ENCODE measurements around the gene PRRT3. TPM values are rescaled to one million over a fixed set of nuclear protein-coding genes. Genes with fewer than 3 reads are reported as not detected.

Gene PRRT3
- total RNA-seq, 1 donor from 2014 or later = 1.9 TPM

- no peak for TF ChIP-seq CTCF (IDR thresholded peaks at IDR 0.05; ENCODE audit: unreplicated experiment)
- DNase-seq (ENCODE audit: low spot score) = no peak
- H3K36me3 Mint-ChIP-seq (ENCODE audit: low read depth, unreplicated experiment) = peaks cover 7% of the 10 kb centered on the region
These were observed 3.6 kb downstream of the PRRT3 start for GRCh38 chr3:9948586-9948985.

GRCh38 chr3:9947025-9947995 is 4.9 kb downstream of the PRRT3 start:
- peaks cover under 1% of the 10 kb centered on the region for H3K4me1 Mint-ChIP-seq (ENCODE audit: unreplicated experiment)
- H3K27me3 Mint-ChIP-seq (ENCODE audit: unreplicated experiment) = peaks cover 14% of the 10 kb centered on the region
- peak; percentile 75 for DNase-seq (ENCODE audit: low spot score)
- no peak overlapping the region for H3K27ac Mint-ChIP-seq (ENCODE audit: unreplicated experiment)
- H3K9me3 Mint-ChIP-seq (ENCODE audit: unreplicated experiment) = no peaks in the 10 kb centered on the region
- peak; percentile 41 for TF ChIP-seq CTCF (IDR thresholded peaks at IDR 0.05; ENCODE audit: unreplicated experiment)
- peak overlapping the region; percentile 25 for H3K4me3 Mint-ChIP-seq (ENCODE audit: unreplicated experiment)
- peaks cover 9% of the 10 kb centered on the region for H3K36me3 Mint-ChIP-seq (ENCODE audit: low read depth, unreplicated experiment)

More at GRCh38 chr3:9948586-9948985, 3.6 kb downstream of the PRRT3 start:
- no peak overlapping the region for H3K4me3 Mint-ChIP-seq (ENCODE audit: unreplicated experiment)
- no peaks in the 10 kb centered on the region for H3K4me1 Mint-ChIP-seq (ENCODE audit: unreplicated experiment)
- H3K27me3 Mint-ChIP-seq (ENCODE audit: unreplicated experiment) = peaks cover 13% of the 10 kb centered on the region
- no peak overlapping the region for H3K27ac Mint-ChIP-seq (ENCODE audit: unreplicated experiment)
- H3K9me3 Mint-ChIP-seq (ENCODE audit: unreplicated experiment) = no peaks in the 10 kb centered on the region

GRCh38 chr3:9946112-9947024 is 5.8 kb downstream of the PRRT3 start:
- H3K4me3 Mint-ChIP-seq (ENCODE audit: unreplicated experiment) = peak overlapping the region; percentile 85
- DNase-seq (ENCODE audit: low spot score) = peak; percentile 92
- H3K9me3 Mint-ChIP-seq (ENCODE audit: unreplicated experiment) = no peaks in the 10 kb centered on the region
- H3K27ac Mint-ChIP-seq (ENCODE audit: unreplicated experiment) = no peak overlapping the region
- H3K27me3 Mint-ChIP-seq (ENCODE audit: unreplicated experiment) = peaks cover 18% of the 10 kb centered on the region
- peak; percentile 33 for TF ChIP-seq CTCF (IDR thresholded peaks at IDR 0.05; ENCODE audit: unreplicated experiment)
- peaks cover 4% of the 10 kb centered on the region for H3K4me1 Mint-ChIP-seq (ENCODE audit: unreplicated experiment)
- peaks cover 11% of the 10 kb centered on the region for H3K36me3 Mint-ChIP-seq (ENCODE audit: low read depth, unreplicated experiment)

GRCh38 chr3:9945358-9945757 is 6.8 kb downstream of the PRRT3 start:
- Mint-ChIP-seq H3K27ac (ENCODE audit: unreplicated experiment) (peak overlapping the region; percentile 42), H3K36me3 (ENCODE audit: low read depth, unreplicated experiment) (peaks cover 11% of the 10 kb centered on the region), H3K9me3 (ENCODE audit: unreplicated experiment) (no peaks in the 10 kb centered on the region), H3K4me3 (ENCODE audit: unreplicated experiment) (no peak overlapping the region), H3K27me3 (ENCODE audit: unreplicated experiment) (peaks cover 19% of the 10 kb centered on the region), H3K4me1 (ENCODE audit: unreplicated experiment) (peaks cover 4% of the 10 kb centered on the region)
- no peak for TF ChIP-seq CTCF (IDR thresholded peaks at IDR 0.05; ENCODE audit: unreplicated experiment)
- no peak for DNase-seq (ENCODE audit: low spot score)

Data from endothelial cell (in vitro differentiated cells).